ENCODE data around the gene UBQLN3. TPM values are rescaled to one million over a fixed set of nuclear protein-coding genes. Genes with fewer than 3 reads are reported as not detected.

UBQLN3 gene
- polyA plus RNA-seq, 1 donor from 2014 or later, result not detected

- Histone ChIP-seq H3K4me2 (ENCODE audit: low read length) (no peak overlapping the region), H3K9ac (ENCODE audit: low read length) (no peak overlapping the region)
Measured at GRCh38 chr11:5488798-5489399, 20.9 kb downstream of the UBQLN3 start.

GRCh38 chr11:5488385-5488784, 21.4 kb downstream of the UBQLN3 start, which contains the start of gene OR52D1:
Gene OR52D1, plus strand, starts transcription at chr11:5488685. Its CDS starts 22 bp downstream, at chr11:5488707.
- no peaks in the 10 kb centered on the region for H3K27me3 ChIP-seq (ENCODE audit: insufficient read depth, low read depth, low read length)
- no peaks in the 10 kb centered on the region for H3K9me2 ChIP-seq (ENCODE audit: insufficient read depth, low read length)
- H2AFZ ChIP-seq (ENCODE audit: low read depth, low read length), result no peak within 1 kb of the TSS
- H3K79me2 ChIP-seq (replicated peaks; ENCODE audit: insufficient read depth, low read length), result no peaks in the 10 kb centered on the region
- H3K9me3 ChIP-seq (ENCODE audit: low read length), result no peaks in the 10 kb centered on the region
- no peak within 1 kb of the TSS for H3K9ac ChIP-seq (ENCODE audit: low read length)
- H3K4me3 ChIP-seq (ENCODE audit: low read length), result no peak within 1 kb of the TSS
- no peaks in the 10 kb centered on the region for H3F3A ChIP-seq (ENCODE audit: insufficient read depth, low read length, poor library complexity, severe bottlenecking)
- H3K4me2 ChIP-seq (ENCODE audit: low read length), result no peak within 1 kb of the TSS
- no peak for TF ChIP-seq TAF1 (IDR thresholded peaks at IDR 0.05; ENCODE audit: low read depth)
- no peak within 1 kb of the TSS for H3K27ac ChIP-seq (ENCODE audit: low read length)
- no peaks in the 10 kb centered on the region for H3K36me3 ChIP-seq (ENCODE audit: insufficient read depth, low read length)
- H4K20me1 ChIP-seq (ENCODE audit: insufficient read depth), result no peaks in the 10 kb centered on the region

More at GRCh38 chr11:5488798-5489399, 20.9 kb downstream of the UBQLN3 start:
- Histone ChIP-seq H3K36me3 (ENCODE audit: insufficient read depth, low read length) (no peaks in the 10 kb centered on the region), H3K79me2 (replicated peaks; ENCODE audit: insufficient read depth, low read length) (no peaks in the 10 kb centered on the region), H3K9me2 (ENCODE audit: insufficient read depth, low read length) (no peaks in the 10 kb centered on the region), H3K27ac (ENCODE audit: low read length) (no peak overlapping the region), H3K27me3 (ENCODE audit: insufficient read depth, low read depth, low read length) (no peaks in the 10 kb centered on the region), H2AFZ (ENCODE audit: low read depth, low read length) (no peak overlapping the region), H3K4me3 (ENCODE audit: low read length) (no peak overlapping the region), H3F3A (ENCODE audit: insufficient read depth, low read length, poor library complexity, severe bottlenecking) (no peaks in the 10 kb centered on the region), H4K20me1 (ENCODE audit: insufficient read depth) (no peaks in the 10 kb centered on the region), H3K9me3 (ENCODE audit: low read length) (no peaks in the 10 kb centered on the region)
- TF ChIP-seq POLR2AphosphoS5 (IDR thresholded peaks at IDR 0.05), result no peak
- no peak for TF ChIP-seq MXI1 (conservative IDR thresholded peaks at IDR 0.05; ENCODE audit: poor library complexity, severe bottlenecking)
- TF ChIP-seq REST (IDR thresholded peaks at IDR 0.05; ENCODE audit: borderline replicate concordance), result no peak
- TF ChIP-seq SMC3 (conservative IDR thresholded peaks at IDR 0.05; ENCODE audit: poor library complexity), result no peak

- Histone ChIP-seq H3F3A (ENCODE audit: insufficient read depth, low read length, poor library complexity, severe bottlenecking) (no peaks in the 10 kb centered on the region), H4K20me1 (ENCODE audit: insufficient read depth) (no peaks in the 10 kb centered on the region), H3K4me3 (ENCODE audit: low read length) (no peak overlapping the region), H3K4me2 (ENCODE audit: low read length) (no peak overlapping the region), H3K36me3 (ENCODE audit: insufficient read depth, low read length) (no peaks in the 10 kb centered on the region), H3K9ac (ENCODE audit: low read length) (no peak overlapping the region), H3K79me2 (replicated peaks; ENCODE audit: insufficient read depth, low read length) (no peaks in the 10 kb centered on the region), H3K9me3 (ENCODE audit: low read length) (no peaks in the 10 kb centered on the region), H2AFZ (ENCODE audit: low read depth, low read length) (no peak overlapping the region), H3K27me3 (ENCODE audit: insufficient read depth, low read depth, low read length) (no peaks in the 10 kb centered on the region), H3K27ac (ENCODE audit: low read length) (no peak overlapping the region), H3K9me2 (ENCODE audit: insufficient read depth, low read length) (no peaks in the 10 kb centered on the region)
- TF ChIP-seq RAD21 (conservative IDR thresholded peaks at IDR 0.05), result no peak
- TF ChIP-seq EZH2 (IDR thresholded peaks at IDR 0.05; ENCODE audit: borderline replicate concordance, insufficient read depth, low read length, poor library complexity, severe bottlenecking), result no peak
- TF ChIP-seq REST (IDR thresholded peaks at IDR 0.05; ENCODE audit: borderline replicate concordance), result no peak
- TF ChIP-seq SMC3 (conservative IDR thresholded peaks at IDR 0.05; ENCODE audit: poor library complexity), result no peak
- no peak for TF ChIP-seq EP300 (conservative IDR thresholded peaks at IDR 0.05; ENCODE audit: poor library complexity, severe bottlenecking)
- no peak for TF ChIP-seq MXI1 (conservative IDR thresholded peaks at IDR 0.05; ENCODE audit: poor library complexity, severe bottlenecking)
- no peak for TF ChIP-seq POLR2AphosphoS5 (IDR thresholded peaks at IDR 0.05)
- no peak for TF ChIP-seq TAF1 (IDR thresholded peaks at IDR 0.05; ENCODE audit: low read depth)
- no peak for TF ChIP-seq CTCF (IDR thresholded peaks at IDR 0.05; ENCODE audit: poor library complexity, severe bottlenecking)
Measured at GRCh38 chr11:5486421-5486820, 23.3 kb downstream of the UBQLN3 start.
